Peyer's patch (tissue), 4 donors: ENCODE measurements around the gene DPP9.

Experiments
- CTCF ChIP-seq, 6 experiments: fragments of 450-650 bp in 4 of 6; fragments of 200-600 bp in 2 of 6; sonication (generic) in 1 of 6; IDR thresholded peaks; one replicate each; pipeline ENCODE4 v1.5.1; 2017 to 2019; ENCODE audit warnings: antibody characterized with exemption in 6 of 6, mild to moderate bottlenecking in 3 of 6, moderate library complexity in 1 of 6
- POLR2A ChIP-seq, 2 donors: fragments of 450-650 bp; IDR thresholded peaks; one replicate each; pipeline ENCODE4 v1.5.1; 2017; ENCODE audit warnings: antibody characterized with exemption in 2 of 2, mild to moderate bottlenecking in 2 of 2, moderate library complexity in 2 of 2

DNA sequence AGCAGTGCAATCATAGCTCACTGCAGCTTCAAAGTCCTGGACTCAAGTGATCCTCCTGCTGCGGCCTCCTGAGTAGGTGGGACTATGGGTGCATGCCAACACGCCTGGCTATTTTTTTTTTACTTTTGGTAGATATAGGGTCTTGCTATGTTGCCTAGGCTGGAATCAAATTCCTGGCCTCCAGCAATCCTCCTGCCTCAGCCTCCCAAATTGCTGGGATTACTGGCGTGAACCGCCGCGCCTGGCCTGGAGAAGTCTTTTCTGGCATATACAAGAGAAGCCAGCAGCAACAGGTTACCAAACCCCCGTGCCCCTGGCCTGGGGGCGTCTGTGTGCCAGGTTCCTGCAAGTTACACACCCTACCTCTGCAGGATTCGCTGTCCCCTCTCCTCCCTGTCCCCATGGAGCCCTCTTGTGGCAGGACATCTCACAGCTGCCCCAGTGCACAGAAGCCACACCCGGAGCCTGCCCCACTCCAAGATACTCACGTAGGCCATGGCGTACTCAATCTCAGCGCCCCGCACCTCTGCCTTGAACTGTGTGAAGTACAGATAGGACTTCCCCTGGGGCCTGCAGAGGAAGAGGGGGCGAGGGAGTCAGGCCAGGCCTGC, 63.4 kb downstream of the DPP9 start:
- TF ChIP-seq POLR2A (IDR thresholded peaks at IDR 0.05) (no peak), CTCF (IDR thresholded peaks at IDR 0.05) (peak in 2 of 6 experiments; percentile 12 to 28)
